HG02610 (cell line): ENCODE measurements around the gene INAVA.

Source experiments
- ATAC-seq: cut with Tn5 transposase; IDR thresholded peaks from one replicate; pipeline ENCODE4 v1.9.1; 2021; ENCODE audit warnings: mild to moderate bottlenecking, moderate library complexity; ENCODE audit not compliant: unreplicated experiment

Gene INAVA

GRCh38 chr1:200875416-200875815, 19.3 kb upstream of the INAVA start:
- ATAC-seq = no peak

GRCh38 chr1:200877010-200877409, 17.7 kb upstream of the INAVA start:
- no peak for ATAC-seq

- peak; percentile 53 for ATAC-seq
Measured at GRCh38 chr1:200877839-200878551, 16.7 kb upstream of the INAVA start.

GRCh38 chr1:200880212-200880611, 14.5 kb upstream of the INAVA start:
- ATAC-seq = peak; percentile 82

- no peak for ATAC-seq
Measured at GRCh38 chr1:200883118-200883517, 11.6 kb upstream of the INAVA start.

GRCh38 chr1:200885623-200886402, 8.9 kb upstream of the INAVA start:
- ATAC-seq = no peak

- no peak for ATAC-seq
Measured at GRCh38 chr1:200886594-200886993, 8.1 kb upstream of the INAVA start.

GRCh38 chr1:200887036-200887435, 7.7 kb upstream of the INAVA start:
- ATAC-seq = no peak

- no peak for ATAC-seq
Measured at GRCh38 chr1:200887772-200888348, 6.8 kb upstream of the INAVA start.

GRCh38 chr1:200888349-200888838, 6.3 kb upstream of the INAVA start:
- peak; percentile 94 for ATAC-seq

- ATAC-seq = peak; percentile 26
Measured at GRCh38 chr1:200889571-200889970, 5.1 kb upstream of the INAVA start.

GRCh38 chr1:200890027-200890426, 4.7 kb upstream of the INAVA start:
- ATAC-seq = no peak

- ATAC-seq = no peak
Measured at GRCh38 chr1:200890818-200891773, 3.6 kb upstream of the INAVA start.

- ATAC-seq = no peak
Measured at GRCh38 chr1:200891774-200892157, 2.9 kb upstream of the INAVA start.

- no peak for ATAC-seq
Measured at GRCh38 chr1:200892546-200892945, 2.2 kb upstream of the INAVA start.

GRCh38 chr1:200892958-200893357, 1.7 kb upstream of the INAVA start:
- no peak for ATAC-seq

GRCh38 chr1:200893411-200893901, 1.2 kb upstream of the INAVA start:
- no peak for ATAC-seq

- ATAC-seq = no peak
Measured at GRCh38 chr1:200895443-200895789, 716 bp downstream of the INAVA start.

- no peak for ATAC-seq
Measured at GRCh38 chr1:200895801-200896530, 1.3 kb downstream of the INAVA start.
